Bone marrow (tissue), 2 donors: Measurements from ENCODE around the gene SLC4A7.
"Not testable (repeated sequence)": the region's sequence is repeated elsewhere in the genome, so short reads cannot be mapped to it uniquely, and the experiment has no call there.

Experiments used
- DNase-seq, 2 donors: peaks; one replicate each; lab custom pipeline; 2025; lab: John Stamatoyannopoulos, UW

The SLC4A7 gene

DNA sequence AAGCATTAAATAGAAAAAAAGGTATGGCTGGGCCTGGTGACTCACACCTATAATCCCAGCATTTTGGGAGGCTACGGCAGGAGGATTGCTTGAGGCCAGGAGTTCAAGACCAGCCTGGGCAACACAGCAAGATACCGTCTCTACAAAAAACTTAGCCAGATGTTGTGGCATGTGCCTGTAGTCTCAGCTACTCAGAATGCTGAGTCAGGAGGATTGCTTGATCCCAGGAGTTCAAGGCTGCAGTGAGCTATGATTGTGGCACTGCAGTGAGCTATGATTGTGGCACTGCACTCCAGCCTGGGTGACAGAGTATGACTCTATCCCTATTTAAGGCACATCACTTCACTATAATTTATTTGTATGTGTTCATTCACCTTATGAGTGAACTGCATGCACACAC, 54.3 kb downstream of the SLC4A7 start:
- no peak for DNase-seq

DNA sequence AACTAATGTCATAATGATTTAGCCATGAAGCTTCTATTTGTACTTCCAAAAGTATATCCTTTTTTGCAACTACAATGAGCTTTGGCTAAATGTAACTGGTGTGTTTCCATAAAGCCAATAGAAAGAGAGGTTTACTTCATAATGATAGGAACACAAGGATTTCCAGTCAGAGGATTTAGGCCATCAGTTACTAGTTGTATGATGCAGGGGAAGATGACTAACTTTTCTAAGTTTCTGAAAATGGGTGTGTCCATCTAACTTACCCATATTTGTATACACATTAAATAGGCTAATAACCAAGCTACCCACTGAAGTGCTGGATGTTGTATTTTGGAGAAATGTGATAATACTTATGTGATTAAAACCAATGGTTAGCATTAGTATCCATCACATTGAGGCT, 55.7 kb downstream of the SLC4A7 start:
- no peak for DNase-seq

DNA sequence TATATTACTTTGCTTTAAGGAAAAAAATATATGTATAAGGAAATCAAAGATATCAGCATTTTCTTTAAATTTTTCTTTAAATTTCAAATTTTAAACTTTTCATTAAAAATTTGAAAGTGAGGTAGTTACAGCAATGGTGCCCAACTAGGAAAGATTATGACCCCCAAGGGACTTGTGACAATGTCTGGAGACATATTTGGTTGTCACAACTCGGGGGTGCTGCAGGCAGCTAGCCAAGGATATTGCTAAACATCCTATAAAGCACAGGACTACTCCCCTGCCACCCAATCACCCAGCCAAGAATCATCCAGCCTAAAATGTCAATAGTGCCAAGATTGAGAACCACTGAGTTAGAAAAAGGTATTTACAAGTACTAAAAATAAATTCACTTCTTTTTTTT, 57.3 kb downstream of the SLC4A7 start:
- DNase-seq = no peak

DNA sequence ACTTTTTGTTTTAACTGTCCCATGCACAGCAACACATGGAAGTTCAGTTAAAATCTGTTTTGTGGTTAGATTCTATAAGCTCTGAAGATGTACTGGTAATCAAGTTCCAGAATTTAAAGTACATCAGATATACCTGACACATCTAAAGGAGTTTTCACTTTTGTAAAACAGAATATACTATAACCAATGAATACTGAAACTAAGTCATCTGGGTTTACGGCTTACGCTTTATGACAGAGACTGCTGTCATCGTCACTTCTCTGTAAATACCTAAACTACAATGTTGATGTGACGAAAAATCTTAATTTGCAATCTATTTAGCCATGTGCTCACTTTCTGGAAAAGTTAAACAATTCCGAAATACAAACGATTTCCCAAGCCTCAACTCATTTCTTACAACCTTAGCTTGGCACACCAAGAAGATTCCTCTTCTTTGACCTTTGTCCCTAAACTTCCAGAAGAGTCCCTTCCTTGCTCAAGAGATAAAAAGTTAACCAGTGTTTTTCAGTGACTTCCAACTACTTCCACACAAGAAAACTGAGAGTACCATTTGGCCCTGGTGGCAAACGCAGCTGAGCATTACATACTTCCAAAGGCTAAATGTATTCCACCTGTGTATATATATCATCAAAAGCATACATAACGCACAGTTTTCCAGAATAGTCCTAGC, 58.2 kb downstream of the SLC4A7 start:
- no peak for DNase-seq

DNA sequence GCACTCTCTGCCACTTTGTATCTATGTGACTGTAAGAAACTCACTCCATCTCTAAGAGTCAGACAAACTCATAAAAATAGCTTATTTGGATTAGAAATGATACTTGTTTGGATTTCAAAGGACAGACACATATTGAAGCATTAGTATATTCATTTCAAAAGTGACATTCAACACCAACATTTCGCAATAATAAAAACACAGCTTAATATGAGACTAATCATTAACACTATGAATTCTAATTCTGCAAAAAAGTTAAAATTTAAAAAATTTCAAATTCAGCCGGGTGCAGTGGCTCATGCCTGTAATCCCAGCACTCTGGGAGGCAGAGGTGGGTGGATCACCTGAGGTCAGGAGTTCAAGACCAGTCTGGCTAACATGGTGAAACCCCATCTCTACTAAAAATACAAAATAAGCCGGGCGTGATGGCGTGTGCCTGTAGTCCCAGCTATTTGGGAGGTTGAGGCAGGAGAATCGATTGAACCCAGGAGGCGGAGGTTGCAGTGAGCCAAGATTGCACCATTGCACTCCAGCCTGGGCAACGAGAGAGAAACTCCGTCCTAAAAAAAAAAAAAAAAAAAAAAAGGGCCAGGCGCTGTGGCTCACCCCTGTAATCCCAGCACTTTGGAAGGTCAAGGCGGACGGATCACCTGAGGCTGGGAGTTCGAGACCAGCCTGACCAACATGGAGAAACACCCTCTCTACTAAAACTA, 59.2 kb downstream of the SLC4A7 start:
- not testable (repeated sequence) for DNase-seq

DNA sequence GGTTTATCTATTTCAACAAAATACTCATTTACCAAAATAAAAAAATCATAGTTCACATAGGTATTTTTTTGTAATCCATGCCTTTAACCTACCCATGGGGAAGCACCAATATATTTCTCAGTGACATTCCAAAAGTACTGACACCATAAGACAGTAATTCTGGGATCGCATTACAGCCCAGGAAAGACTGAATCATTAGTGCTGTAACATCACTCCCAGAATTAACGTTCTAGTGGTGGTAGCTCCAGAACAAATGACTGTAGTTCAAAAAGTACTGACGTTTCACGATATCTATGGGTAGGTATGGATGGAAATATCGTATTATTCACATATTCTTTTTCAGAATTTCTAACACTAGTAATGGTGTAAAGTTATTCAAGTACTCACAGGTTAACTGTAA, 60.7 kb downstream of the SLC4A7 start:
- DNase-seq = no peak

DNA sequence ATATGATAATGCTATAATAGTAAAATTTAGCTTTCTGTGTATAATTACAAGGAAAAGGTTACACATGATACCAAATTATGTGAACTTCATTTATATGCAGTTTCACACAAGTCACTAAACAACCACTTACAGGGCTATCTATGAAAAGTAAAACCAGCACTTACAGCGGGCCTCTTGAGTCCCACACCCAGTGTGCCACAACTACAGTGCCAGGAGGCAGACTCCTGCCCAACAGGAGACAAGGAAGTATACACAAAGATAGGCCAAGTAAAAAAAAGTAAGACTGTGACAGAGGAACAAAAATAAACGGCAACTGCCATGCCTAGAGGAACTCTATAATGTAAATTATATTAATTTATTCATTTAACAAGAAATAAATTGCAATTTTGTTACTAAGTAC, 61.6 kb downstream of the SLC4A7 start:
- no peak for DNase-seq

DNA sequence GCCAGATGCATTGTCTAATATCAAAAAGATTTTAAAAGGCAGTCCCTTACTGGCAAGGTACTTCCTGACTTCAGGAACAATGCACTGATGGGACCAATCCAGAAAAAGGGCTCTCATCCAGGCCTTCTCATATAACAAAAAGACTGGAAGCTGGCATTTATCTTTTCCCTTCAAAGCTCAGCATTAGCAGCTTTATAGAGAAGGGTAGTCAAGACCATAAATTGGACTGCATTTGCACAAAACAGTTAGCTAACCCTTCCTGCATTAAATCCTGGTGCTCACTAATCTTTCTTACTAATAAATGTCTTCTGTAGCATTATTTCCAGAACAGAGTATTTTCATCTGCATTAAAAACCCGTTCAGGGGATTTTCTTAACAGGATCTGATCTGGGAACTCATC, 69.0 kb downstream of the SLC4A7 start:
- DNase-seq = no peak

DNA sequence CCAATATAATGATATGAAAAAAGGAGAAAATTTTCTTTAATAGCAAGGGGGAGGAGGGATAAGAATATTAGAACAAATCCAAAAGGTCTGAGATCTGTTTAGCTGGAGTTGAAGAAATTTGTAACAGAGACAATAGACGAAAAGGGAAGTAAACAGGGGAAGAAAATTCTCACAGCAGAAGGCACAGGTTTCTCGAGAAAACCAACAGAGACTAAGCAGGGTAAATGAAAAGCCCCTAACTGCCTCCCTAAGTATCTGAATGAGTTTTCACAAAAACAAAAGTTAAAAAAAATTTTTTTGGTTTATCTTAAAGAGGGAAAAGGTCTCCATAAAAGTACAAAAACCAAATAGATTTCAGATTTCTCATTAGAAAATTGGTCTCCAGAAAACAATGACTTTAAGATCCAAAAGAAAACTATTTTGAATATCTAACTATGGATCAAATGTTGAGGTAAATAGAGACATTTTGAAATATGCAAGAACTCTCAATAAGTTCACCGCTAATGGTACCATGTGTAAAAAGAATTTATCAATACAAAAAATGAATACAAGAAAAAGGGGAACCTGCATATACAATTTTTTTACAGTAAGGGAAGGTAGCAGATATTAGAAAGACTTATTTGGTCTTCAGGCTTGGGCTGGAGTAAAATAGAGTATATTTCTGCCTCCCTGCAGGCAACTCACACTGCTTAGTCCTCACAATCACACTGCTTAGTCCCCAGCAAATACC, 91.1 kb downstream of the SLC4A7 start:
- DNase-seq = no peak

DNA sequence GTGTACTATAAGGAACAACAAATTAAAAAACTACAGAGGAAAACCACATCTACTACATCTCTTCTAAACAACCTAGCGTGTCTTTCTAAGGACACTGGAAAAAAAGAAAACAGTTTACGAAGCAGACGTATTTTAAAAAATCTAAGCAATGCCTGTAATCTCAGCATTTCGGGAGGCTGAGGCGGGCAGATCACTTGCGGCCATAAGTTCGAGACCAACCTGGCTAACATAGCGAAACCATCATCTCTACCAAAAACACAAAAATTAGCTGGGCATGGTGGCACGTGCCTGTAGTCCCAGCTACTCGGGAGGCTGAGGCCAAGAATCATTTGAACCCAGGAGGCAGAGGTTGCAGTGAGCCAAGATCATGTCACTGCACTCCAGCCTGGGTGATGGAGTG, 91.8 kb downstream of the SLC4A7 start:
- not testable (repeated sequence) for DNase-seq

DNA sequence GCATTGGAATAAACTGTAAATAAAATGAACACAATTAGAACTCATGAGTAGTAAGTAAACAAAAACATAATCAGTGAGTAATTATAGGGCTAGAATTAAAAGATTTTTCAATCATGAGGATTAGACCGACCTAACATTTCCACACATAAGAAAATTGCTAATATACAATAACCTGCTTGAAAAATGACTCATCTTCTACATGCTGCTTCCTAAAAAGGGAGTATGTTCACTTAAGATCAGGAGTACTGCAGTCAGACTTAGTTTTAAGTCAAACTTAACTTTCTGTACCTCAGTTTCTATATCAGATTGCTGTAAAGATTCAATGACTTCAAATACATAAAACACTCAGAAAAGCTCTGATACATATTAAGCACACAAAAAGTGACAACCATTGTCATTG, 92.4 kb downstream of the SLC4A7 start:
- no peak for DNase-seq

DNA sequence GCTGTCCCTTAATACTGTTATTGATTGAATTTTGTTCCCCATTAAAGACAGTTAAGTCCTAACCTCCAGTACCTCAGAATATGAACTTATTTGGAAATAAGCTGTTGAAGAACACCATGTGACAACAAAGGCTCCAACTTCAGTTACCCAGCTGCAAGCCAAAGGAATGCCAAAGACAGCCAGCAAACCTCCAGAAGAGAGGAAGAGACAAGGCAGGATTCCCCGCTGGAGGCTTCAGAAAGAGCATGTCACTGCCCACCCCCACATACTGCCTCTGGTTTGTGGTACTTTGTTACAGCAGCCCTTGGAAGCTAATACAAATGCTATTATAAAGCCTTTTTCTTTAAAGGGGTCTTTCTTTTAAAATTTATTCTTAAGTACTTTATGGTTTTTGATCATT, 96.6 kb downstream of the SLC4A7 start:
- no peak for DNase-seq

DNA sequence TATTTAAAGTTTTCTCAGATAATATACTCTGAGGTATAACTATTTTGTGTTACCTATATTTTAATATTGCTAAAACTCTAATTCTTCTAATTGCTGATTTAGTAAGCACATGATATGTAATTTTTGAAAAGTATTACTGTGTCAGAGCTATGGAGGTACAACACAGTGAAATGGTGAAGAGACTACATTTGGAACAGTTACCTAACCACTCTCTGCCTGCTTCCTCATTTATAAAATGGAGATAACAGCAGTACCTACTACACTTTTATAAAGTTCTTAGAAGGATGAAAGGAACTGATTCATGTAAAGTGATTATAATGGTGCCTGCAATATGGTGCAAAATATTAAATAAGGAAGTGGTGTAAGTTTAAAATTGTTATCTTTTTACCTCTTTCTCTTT, 98.7 kb downstream of the SLC4A7 start:
- DNase-seq = no peak

DNA sequence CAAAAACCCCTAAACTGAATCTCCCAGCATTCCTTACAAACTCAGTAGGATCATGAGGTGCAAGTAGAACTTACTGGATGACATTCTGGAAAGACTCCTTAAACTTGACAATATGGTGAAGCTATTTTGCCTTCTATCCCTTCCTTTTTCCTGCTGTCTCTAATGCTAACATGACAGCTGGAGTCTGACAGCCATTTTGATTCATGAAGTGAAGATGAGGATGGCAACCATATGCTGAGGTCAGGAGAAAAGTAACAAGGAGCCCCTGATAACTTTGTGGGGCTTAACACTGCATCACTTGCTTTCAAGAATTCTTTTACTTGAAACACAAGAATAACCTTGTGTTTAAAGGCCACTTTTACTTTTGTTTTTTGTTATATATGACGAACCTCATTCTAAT, 100.0 kb downstream of the SLC4A7 start:
- DNase-seq = no peak

DNA sequence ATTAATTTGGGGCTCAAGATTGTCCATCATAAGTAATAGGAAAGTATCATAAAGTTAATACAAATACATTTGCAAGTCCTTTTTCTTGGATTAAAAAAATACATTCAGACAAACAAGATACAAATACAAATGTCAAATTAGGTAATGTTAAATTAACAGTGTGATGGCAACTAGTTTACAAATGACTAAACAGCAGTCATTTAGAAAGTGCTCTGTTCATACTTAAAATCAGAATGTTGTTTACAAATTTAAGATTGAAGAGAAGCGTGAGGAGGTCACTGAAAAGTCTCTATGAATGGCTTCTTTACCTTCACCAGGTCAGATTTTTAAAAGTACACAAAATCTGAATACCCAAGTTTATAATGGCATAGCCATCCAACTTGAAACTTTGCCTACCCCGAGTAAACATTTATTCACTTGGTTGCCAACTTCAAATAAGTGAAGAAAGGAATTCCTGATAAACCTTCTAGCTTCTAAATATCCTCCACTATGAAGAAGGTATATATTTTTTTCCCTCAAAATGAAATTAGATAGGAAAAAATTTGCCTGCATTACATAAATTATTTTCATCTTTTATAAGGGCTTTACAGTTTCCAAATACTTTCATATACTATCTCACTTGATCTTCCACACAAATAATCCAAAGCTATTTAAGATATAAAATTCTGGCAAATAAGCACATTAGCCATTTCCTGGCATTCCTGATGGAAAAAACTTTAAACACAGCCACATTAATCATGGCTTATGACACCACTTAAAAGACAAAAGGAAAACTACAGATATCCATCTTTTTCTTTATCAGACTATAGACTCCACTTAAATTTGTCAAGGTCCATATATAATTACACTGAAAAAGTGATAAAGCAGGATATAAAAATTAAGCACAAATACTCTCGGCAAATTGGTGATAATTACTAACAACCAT, 103.5 kb downstream of the SLC4A7 start:
- DNase-seq = no peak

DNA sequence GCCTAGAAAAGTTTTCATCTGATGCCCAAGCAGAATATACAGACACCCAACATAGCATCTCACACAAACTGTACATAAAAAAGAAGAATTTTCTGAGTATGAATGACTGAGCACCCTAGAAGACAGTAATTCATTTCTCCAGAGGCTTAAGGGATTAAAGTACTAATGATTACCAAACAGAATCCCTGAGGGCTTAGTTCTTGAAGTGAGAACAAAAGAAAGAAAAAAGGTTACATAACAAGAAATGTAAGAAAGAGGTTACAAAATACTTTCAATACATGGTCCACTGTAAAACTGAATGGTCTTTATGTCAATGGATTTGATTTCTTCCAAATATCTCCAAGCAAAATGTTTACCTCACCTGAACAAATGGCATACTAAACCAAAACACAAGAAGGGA, 105.9 kb downstream of the SLC4A7 start:
- no peak for DNase-seq

DNA sequence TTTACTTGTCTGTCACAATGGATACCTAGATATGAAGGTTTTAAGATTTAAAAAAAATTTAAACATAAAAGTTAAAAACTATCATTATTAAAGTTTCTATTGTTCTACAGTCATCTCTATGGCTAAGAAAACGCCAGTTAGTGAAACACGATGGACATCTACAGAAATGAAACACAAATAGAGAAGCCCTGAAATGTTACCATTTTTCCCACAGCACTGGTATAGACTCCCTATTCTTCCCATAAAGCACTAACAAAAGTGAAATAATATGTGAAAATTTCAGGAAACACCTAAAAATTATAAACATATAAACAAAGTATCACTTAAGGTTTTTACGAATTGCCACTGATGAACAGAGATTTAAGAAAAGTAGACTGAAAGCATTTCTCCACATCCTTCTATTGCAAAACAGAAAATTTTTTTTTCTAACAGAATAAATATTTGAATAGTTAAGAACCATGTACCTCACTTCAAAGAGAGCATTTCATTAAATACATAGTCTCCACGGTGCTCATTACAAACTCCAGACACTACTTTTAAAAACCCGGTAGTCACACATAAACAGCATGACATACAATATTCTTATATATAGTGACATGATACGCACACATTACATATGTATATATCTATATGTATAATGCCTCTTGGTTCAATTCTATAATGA, 107.9 kb downstream of the SLC4A7 start:
- no peak for DNase-seq

DNA sequence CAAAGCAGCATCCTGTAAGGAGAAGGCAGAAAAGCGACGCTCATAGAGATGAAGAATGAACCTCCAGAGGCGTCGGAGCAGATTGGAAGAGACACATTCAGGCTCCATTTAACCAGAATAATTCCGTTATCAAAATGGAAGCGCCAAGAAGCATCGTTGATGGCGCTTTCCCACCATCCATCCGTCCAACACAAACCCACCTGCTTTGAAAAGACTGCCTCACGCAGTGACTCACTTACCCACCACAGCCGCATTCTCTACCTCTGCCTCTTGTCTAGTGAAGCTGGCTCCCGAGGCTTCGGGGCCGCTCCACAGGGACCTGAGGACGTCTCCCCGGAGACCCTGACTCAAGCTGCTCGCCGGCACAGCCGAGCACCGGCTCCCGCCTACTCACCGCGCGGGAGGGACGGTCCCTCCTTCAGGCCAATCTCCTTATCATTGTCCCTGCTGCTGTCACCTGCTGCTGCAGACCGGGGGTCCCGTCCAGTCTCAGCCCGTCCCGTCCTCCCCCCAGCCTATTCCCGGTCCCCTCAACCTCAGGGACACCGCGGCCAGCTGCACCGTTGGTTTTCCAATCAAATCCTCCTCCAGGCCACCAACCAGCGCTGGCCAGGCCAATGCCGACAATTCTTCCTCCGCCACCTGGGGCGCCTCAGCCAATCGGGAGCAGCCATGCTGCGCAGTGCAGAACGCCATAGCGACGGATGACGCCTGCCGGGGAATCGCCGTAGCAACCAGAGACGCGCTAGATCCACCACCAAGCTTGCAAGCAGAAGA, 115.2 kb downstream of the SLC4A7 start, which contains the start of gene NEK10:
NEK10 (minus strand) TSS at position 553 of the 777 bp plus-strand sequence. CDS start 16,501 bp downstream, outside the sequence.
- peak; percentile 35 to 61 for DNase-seq

DNA sequence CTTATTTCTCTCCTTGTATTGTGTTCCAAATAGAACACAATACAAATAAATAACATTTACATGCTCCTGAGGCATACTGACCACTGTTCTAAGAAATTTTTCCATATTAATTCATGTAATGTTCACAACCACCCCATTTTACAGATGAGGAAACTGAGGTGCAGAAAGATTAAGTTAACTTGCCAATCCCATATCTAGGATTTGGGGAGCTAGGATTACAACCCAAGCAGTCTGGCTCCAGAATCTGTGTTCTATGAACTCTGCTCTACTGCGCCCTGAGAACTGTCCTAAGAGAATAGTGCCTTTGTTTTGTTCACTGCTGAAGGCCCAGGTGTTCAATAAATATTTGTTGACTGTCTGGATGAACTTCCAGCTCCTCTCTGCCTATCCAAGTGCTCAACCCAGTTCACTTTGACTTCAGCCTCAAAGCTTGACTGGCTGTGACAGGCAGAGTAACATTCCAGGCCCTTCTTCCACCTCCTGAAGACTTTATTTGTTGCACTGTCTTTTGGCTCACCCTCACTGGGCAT, 118.1 kb downstream of the SLC4A7 start:
- DNase-seq = no peak
